HEK293 (cell line): ENCODE measurements around the gene GALE.

Experiments used
- CTCF ChIA-PET: fragments of 350-600 bp; formaldehyde crosslinking; extraction: SDS; loops from one replicate; lab custom pipeline; 2021; ENCODE audit warnings: antibody characterized with exemption; lab: Yijun Ruan, JAX
- POLR2A ChIA-PET: fragments of 300-600 bp; formaldehyde crosslinking; extraction: SDS; loops from one replicate; lab custom pipeline; 2020; ENCODE audit warnings: antibody characterized with exemption, inconsistent platforms; lab: Yijun Ruan, JAX
- H3K27ac ChIP-seq: fragments of 200-500 bp; sonication (Bioruptor generic); 2 replicates; pipeline ENCODE4 v1.5.1; 2014; ENCODE audit warnings: low read depth, low read length, control low read depth, inconsistent platforms; ENCODE audit errors: extremely low read depth
- H3K36me3 ChIP-seq, 2 experiments: fragments of 200-500 bp in 1 of 2; sonication (Bioruptor generic) in 1 of 2; 1 replicate in 1 of 2; 2 replicates in 1 of 2; pipeline ENCODE4 v1.5.1; 2014 to 2017; ENCODE audit warnings: inconsistent platforms in 2 of 2, low read length in 2 of 2; ENCODE audit not compliant: control insufficient read depth in 2 of 2, insufficient read depth in 1 of 2
- H3K4me1 ChIP-seq: fragments of 200-500 bp; sonication (Bioruptor generic); 2 replicates; pipeline ENCODE4 v1.5.1; 2014; ENCODE audit warnings: mild to moderate bottlenecking, low read length, inconsistent platforms; ENCODE audit not compliant: control insufficient read depth, insufficient read depth
- H3K4me3 ChIP-seq: 2 replicates; pipeline ENCODE4 v1.5.1; 2011; ENCODE audit warnings: low read depth, mild to moderate bottlenecking, control low read depth, low read length, moderate library complexity
- H3K9me3 ChIP-seq: fragments of 200-500 bp; sonication (Bioruptor generic); 2 replicates; pipeline ENCODE4 v1.5.1; 2014; ENCODE audit warnings: low read depth, low read length, inconsistent platforms; ENCODE audit not compliant: control insufficient read depth, insufficient read depth
- GLI4 ChIP-seq: fragments of 450-650 bp; formaldehyde crosslinking; IDR thresholded peaks from 2 replicates; pipeline ENCODE4 v1.5.1; 2016; ENCODE audit warnings: missing biosample characterization, missing genetic modification characterization
- SALL2 ChIP-seq: fragments of 450-650 bp; formaldehyde crosslinking; IDR thresholded peaks from 2 replicates; pipeline ENCODE4 v1.5.0; 2017; ENCODE audit warnings: missing biosample characterization, mild to moderate bottlenecking, missing genetic modification characterization, borderline replicate concordance
- ZFHX2 ChIP-seq: fragments of 450-650 bp; formaldehyde crosslinking; conservative IDR thresholded peaks from 2 replicates; pipeline ENCODE4 v1.5.1; 2016; ENCODE audit warnings: missing biosample characterization, missing genetic modification characterization
- ZNF18 ChIP-seq: fragments of 450-650 bp; formaldehyde crosslinking; IDR thresholded peaks from 2 replicates; pipeline ENCODE4 v1.5.1; 2016; ENCODE audit warnings: missing biosample characterization, missing genetic modification characterization
- ZNF202 ChIP-seq: fragments of 450-650 bp; formaldehyde crosslinking; IDR thresholded peaks from 2 replicates; pipeline ENCODE4 v1.5.1; 2016; ENCODE audit warnings: missing biosample characterization, missing genetic modification characterization, borderline replicate concordance
- ZNF248 ChIP-seq: fragments of 450-650 bp; formaldehyde crosslinking; IDR thresholded peaks from 2 replicates; pipeline ENCODE4 v1.5.1; 2017; ENCODE audit warnings: missing biosample characterization, missing genetic modification characterization
- ZNF394 ChIP-seq: fragments of 450-650 bp; formaldehyde crosslinking; IDR thresholded peaks from 2 replicates; pipeline ENCODE4 v1.5.1; 2016; ENCODE audit warnings: missing biosample characterization, missing genetic modification characterization, mild to moderate bottlenecking, moderate library complexity, borderline replicate concordance
- ZNF426 ChIP-seq: fragments of 450-650 bp; formaldehyde crosslinking; IDR thresholded peaks from 2 replicates; pipeline ENCODE4 v1.5.1; 2017; ENCODE audit warnings: missing biosample characterization, missing genetic modification characterization, mild to moderate bottlenecking, inconsistent platforms, moderate library complexity
- ZNF488 ChIP-seq: fragments of 450-650 bp; formaldehyde crosslinking; IDR thresholded peaks from 2 replicates; pipeline ENCODE4 v1.5.1; 2016; ENCODE audit warnings: missing biosample characterization, missing genetic modification characterization
- ZNF548 ChIP-seq: fragments of 450-650 bp; formaldehyde crosslinking; IDR thresholded peaks from 2 replicates; pipeline ENCODE4 v1.5.1; 2016; ENCODE audit warnings: missing biosample characterization, missing genetic modification characterization
- ZNF585B ChIP-seq: fragments of 450-650 bp; formaldehyde crosslinking; IDR thresholded peaks from 2 replicates; pipeline ENCODE4 v1.5.1; 2016; ENCODE audit warnings: missing biosample characterization, missing genetic modification characterization
- ZNF777 ChIP-seq: fragments of 450-650 bp; formaldehyde crosslinking; IDR thresholded peaks from 2 replicates; pipeline ENCODE4 v1.5.1; 2017; ENCODE audit warnings: missing biosample characterization, missing genetic modification characterization, borderline replicate concordance
- ZSCAN23 ChIP-seq: fragments of 450-650 bp; formaldehyde crosslinking; IDR thresholded peaks from 2 replicates; pipeline ENCODE4 v1.5.1; 2016; ENCODE audit warnings: missing biosample characterization, missing genetic modification characterization
- TF ChIP-seq, protein P1 (sequence below): fragments of 450-650 bp; formaldehyde crosslinking; IDR thresholded peaks from 2 replicates; pipeline ENCODE4 v1.5.1; 2016; ENCODE audit warnings: missing biosample characterization, missing genetic modification characterization
- TF ChIP-seq, protein P2 (sequence below): fragments of 450-650 bp; IDR thresholded peaks from 2 replicates; pipeline ENCODE4 v1.5.1; 2018; ENCODE audit warnings: missing biosample characterization, missing genetic modification characterization
- TF ChIP-seq, protein P3 (sequence below): fragments of 450-650 bp; formaldehyde crosslinking; IDR thresholded peaks from 2 replicates; pipeline ENCODE4 v1.5.1; 2017; ENCODE audit warnings: missing biosample characterization, missing genetic modification characterization
- TF ChIP-seq, protein P4 (sequence below): fragments of 450-650 bp; formaldehyde crosslinking; IDR thresholded peaks from 2 replicates; pipeline ENCODE4 v1.5.1; 2016; ENCODE audit warnings: missing biosample characterization, missing genetic modification characterization
- TF ChIP-seq, protein P5 (sequence below): fragments of 450-650 bp; formaldehyde crosslinking; conservative IDR thresholded peaks from 2 replicates; pipeline ENCODE4 v1.5.1; 2016; ENCODE audit warnings: low read depth, missing biosample characterization, missing genetic modification characterization

The GALE gene

GRCh38 chr1:23768733-23769132, 31.8 kb downstream of the GALE start:
- Histone ChIP-seq H3K27ac (no peak overlapping the region), H3K36me3 (peaks cover 25 to 55% of the 10 kb centered on the region in 2 experiments; a peak in 2 of 3 replicates), H3K4me1 (no peaks in the 10 kb centered on the region)
- POLR2A ChIA-PET: interaction anchor here (1.1 kb wide), 1 partner anchor 10 kb away, joined by 5 read pairs; the partner anchor contains the start of gene PITHD1
- TF ChIP-seq ZNF394 (tag by site-specific recombination): no peak
- no peak for TF ChIP-seq ZFHX2
- TF ChIP-seq ZNF777 (tag by site-specific recombination): no peak
- TF ChIP-seq ZNF248 (tag by site-specific recombination): no peak
- no peak for TF ChIP-seq GLI4 (tag by site-specific recombination)
- no peak for TF ChIP-seq ZSCAN23
- no peak for TF ChIP-seq ZNF488 (tag by site-specific recombination)
- TF ChIP-seq, protein P1, sequence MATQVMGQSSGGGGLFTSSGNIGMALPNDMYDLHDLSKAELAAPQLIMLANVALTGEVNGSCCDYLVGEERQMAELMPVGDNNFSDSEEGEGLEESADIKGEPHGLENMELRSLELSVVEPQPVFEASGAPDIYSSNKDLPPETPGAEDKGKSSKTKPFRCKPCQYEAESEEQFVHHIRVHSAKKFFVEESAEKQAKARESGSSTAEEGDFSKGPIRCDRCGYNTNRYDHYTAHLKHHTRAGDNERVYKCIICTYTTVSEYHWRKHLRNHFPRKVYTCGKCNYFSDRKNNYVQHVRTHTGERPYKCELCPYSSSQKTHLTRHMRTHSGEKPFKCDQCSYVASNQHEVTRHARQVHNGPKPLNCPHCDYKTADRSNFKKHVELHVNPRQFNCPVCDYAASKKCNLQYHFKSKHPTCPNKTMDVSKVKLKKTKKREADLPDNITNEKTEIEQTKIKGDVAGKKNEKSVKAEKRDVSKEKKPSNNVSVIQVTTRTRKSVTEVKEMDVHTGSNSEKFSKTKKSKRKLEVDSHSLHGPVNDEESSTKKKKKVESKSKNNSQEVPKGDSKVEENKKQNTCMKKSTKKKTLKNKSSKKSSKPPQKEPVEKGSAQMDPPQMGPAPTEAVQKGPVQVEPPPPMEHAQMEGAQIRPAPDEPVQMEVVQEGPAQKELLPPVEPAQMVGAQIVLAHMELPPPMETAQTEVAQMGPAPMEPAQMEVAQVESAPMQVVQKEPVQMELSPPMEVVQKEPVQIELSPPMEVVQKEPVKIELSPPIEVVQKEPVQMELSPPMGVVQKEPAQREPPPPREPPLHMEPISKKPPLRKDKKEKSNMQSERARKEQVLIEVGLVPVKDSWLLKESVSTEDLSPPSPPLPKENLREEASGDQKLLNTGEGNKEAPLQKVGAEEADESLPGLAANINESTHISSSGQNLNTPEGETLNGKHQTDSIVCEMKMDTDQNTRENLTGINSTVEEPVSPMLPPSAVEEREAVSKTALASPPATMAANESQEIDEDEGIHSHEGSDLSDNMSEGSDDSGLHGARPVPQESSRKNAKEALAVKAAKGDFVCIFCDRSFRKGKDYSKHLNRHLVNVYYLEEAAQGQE (tag by site-specific recombination): no peak
- no peak for TF ChIP-seq ZNF18 (tag by site-specific recombination)
- TF ChIP-seq, protein P2, sequence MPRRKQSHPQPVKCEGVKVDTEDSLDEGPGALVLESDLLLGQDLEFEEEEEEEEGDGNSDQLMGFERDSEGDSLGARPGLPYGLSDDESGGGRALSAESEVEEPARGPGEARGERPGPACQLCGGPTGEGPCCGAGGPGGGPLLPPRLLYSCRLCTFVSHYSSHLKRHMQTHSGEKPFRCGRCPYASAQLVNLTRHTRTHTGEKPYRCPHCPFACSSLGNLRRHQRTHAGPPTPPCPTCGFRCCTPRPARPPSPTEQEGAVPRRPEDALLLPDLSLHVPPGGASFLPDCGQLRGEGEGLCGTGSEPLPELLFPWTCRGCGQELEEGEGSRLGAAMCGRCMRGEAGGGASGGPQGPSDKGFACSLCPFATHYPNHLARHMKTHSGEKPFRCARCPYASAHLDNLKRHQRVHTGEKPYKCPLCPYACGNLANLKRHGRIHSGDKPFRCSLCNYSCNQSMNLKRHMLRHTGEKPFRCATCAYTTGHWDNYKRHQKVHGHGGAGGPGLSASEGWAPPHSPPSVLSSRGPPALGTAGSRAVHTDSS (tag by site-specific recombination): no peak
- TF ChIP-seq, all 188 proteins: peak for 0
- H3K4me3 ChIP-seq: no peak overlapping the region
- H3K9me3 ChIP-seq: no peaks in the 10 kb centered on the region
- CTCF ChIA-PET: interaction anchor here (0.9 kb wide), 1 partner anchor 86 kb away, joined by 4 read pairs; no protein-coding TSS in a partner anchor

- POLR2A ChIA-PET: interaction anchor here (0.5 to 0.6 kb wide), 2 partner anchors 106 to 123 kb away, joined by 4 read pairs; no protein-coding TSS in a partner anchor
- no peaks in the 10 kb centered on the region for H3K9me3 ChIP-seq
- CTCF ChIA-PET: interaction anchor here (0.6 to 1.8 kb wide), 4 partner anchors 9 to 114 kb away, joined by 3 to 6 read pairs (median 3); no protein-coding TSS in a partner anchor
- peaks cover 28 to 84% of the 10 kb centered on the region in 2 experiments; a peak in 2 of 3 replicates for H3K36me3 ChIP-seq
- no peak overlapping the region for H3K27ac ChIP-seq
- H3K4me1 ChIP-seq: no peaks in the 10 kb centered on the region
- no peak overlapping the region for H3K4me3 ChIP-seq
- TF ChIP-seq ZNF585B (tag by site-specific recombination) (no peak), SALL2 (tag by site-specific recombination) (no peak), ZNF426 (no peak), ZNF202 (no peak), ZNF548 (no peak)
- TF ChIP-seq, protein P3, sequence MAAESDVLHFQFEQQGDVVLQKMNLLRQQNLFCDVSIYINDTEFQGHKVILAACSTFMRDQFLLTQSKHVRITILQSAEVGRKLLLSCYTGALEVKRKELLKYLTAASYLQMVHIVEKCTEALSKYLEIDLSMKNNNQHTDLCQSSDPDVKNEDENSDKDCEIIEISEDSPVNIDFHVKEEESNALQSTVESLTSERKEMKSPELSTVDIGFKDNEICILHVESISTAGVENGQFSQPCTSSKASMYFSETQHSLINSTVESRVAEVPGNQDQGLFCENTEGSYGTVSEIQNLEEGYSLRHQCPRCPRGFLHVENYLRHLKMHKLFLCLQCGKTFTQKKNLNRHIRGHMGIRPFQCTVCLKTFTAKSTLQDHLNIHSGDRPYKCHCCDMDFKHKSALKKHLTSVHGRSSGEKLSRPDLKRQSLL (tag by site-specific recombination): no peak
- TF ChIP-seq, protein P4, sequence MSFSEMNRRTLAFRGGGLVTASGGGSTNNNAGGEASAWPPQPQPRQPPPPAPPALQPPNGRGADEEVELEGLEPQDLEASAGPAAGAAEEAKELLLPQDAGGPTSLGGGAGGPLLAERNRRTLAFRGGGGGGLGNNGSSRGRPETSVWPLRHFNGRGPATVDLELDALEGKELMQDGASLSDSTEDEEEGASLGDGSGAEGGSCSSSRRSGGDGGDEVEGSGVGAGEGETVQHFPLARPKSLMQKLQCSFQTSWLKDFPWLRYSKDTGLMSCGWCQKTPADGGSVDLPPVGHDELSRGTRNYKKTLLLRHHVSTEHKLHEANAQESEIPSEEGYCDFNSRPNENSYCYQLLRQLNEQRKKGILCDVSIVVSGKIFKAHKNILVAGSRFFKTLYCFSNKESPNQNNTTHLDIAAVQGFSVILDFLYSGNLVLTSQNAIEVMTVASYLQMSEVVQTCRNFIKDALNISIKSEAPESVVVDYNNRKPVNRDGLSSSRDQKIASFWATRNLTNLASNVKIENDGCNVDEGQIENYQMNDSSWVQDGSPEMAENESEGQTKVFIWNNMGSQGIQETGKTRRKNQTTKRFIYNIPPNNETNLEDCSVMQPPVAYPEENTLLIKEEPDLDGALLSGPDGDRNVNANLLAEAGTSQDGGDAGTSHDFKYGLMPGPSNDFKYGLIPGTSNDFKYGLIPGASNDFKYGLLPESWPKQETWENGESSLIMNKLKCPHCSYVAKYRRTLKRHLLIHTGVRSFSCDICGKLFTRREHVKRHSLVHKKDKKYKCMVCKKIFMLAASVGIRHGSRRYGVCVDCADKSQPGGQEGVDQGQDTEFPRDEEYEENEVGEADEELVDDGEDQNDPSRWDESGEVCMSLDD (tag by site-specific recombination): no peak
- TF ChIP-seq, protein P5, sequence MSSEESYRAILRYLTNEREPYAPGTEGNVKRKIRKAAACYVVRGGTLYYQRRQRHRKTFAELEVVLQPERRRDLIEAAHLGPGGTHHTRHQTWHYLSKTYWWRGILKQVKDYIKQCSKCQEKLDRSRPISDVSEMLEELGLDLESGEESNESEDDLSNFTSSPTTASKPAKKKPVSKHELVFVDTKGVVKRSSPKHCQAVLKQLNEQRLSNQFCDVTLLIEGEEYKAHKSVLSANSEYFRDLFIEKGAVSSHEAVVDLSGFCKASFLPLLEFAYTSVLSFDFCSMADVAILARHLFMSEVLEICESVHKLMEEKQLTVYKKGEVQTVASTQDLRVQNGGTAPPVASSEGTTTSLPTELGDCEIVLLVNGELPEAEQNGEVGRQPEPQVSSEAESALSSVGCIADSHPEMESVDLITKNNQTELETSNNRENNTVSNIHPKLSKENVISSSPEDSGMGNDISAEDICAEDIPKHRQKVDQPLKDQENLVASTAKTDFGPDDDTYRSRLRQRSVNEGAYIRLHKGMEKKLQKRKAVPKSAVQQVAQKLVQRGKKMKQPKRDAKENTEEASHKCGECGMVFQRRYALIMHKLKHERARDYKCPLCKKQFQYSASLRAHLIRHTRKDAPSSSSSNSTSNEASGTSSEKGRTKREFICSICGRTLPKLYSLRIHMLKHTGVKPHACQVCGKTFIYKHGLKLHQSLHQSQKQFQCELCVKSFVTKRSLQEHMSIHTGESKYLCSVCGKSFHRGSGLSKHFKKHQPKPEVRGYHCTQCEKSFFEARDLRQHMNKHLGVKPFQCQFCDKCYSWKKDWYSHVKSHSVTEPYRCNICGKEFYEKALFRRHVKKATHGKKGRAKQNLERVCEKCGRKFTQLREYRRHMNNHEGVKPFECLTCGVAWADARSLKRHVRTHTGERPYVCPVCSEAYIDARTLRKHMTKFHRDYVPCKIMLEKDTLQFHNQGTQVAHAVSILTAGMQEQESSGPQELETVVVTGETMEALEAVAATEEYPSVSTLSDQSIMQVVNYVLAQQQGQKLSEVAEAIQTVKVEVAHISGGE (tag by site-specific recombination): no peak
Observed at GRCh38 chr1:23763041-23763577, 37.4 kb downstream of the GALE start.
